T-cell (primary cell): ENCODE measurements around the gene PCDHGA3. TPM values are rescaled to one million over a fixed set of nuclear protein-coding genes. Genes with fewer than 3 reads are reported as not detected.
"Not testable (repeated sequence)": the region's sequence is repeated elsewhere in the genome, so short reads cannot be mapped to it uniquely, and the experiment has no call there.

ENCODE experiments used
- ATAC-seq, 4 experiments: fragments of 200-7000 bp in 3 of 4; fragments of 150-1000 bp in 1 of 4; cut with Tn5 transposase; replicated peaks in 1 of 4; 1 replicate in 3 of 4; 2 replicates in 1 of 4; pipeline ENCODE4 v1.10.0; 2021; ENCODE audit warnings: moderate library complexity in 3 of 4, mild to moderate bottlenecking in 2 of 4, moderate number of reproducible peaks in 1 of 4
- CTCF ChIA-PET, 2 donors: fragments of 300-600 bp; sonication (Branson Sonifier 250); formaldehyde crosslinking; loops; one replicate each; lab custom pipeline; 2022; ENCODE audit warnings: antibody characterized with exemption in 2 of 2; lab: Charles Lee
- POLR2A ChIA-PET, 2 donors: fragments of 300-600 bp; sonication (Branson Sonifier 250); formaldehyde crosslinking; loops; one replicate each; lab custom pipeline; 2022; ENCODE audit warnings: antibody characterized with exemption in 2 of 2; lab: Charles Lee
- DNase-seq, 35 experiments: peaks; one replicate each; pipeline versions ENCODE4 v3.0.0 to v3.0.0-alpha.2; 2013 to 2023
- H3K27ac ChIP-seq: one replicate; pipeline ENCODE4 v1.5.1; 2013; ENCODE audit warnings: low read length
- H3K27me3 ChIP-seq, 2 experiments: replicated peaks in 1 of 2; 1 replicate in 1 of 2; 2 replicates in 1 of 2; pipeline versions ENCODE4 v1.6.1 to v1.7.0; 2013; ENCODE audit warnings: low read length in 1 of 2, mixed read lengths in 1 of 2; ENCODE audit not compliant: control insufficient read depth in 2 of 2, insufficient read depth in 2 of 2; ENCODE audit errors: extremely low read depth in 1 of 2
- H3K36me3 ChIP-seq, 2 donors: 1 replicate in 1 of 2; 2 replicates in 1 of 2; pipeline versions ENCODE4 v1.6.1 to v1.7.0; 2013; ENCODE audit warnings: low read length in 1 of 2; ENCODE audit not compliant: control insufficient read depth in 2 of 2, insufficient read depth in 1 of 2; ENCODE audit errors: extremely low read depth in 1 of 2
- H3K4me1 ChIP-seq, 2 experiments: 1 replicate in 1 of 2; 2 replicates in 1 of 2; pipeline versions ENCODE4 v1.6.1 to v1.7.0; 2013; ENCODE audit warnings: low read length in 2 of 2, mixed read lengths in 1 of 2; ENCODE audit not compliant: insufficient read depth in 2 of 2, control insufficient read depth in 1 of 2; ENCODE audit errors: extremely low read depth in 1 of 2
- H3K4me3 ChIP-seq, 2 donors: 1 replicate in 1 of 2; 2 replicates in 1 of 2; pipeline versions ENCODE4 v1.5.1 to v1.7.0; 2013; ENCODE audit warnings: mild to moderate bottlenecking in 2 of 2, low read length in 1 of 2, moderate library complexity in 1 of 2; ENCODE audit not compliant: control insufficient read depth in 1 of 2; ENCODE audit errors: extremely low read depth in 1 of 2
- H3K9me3 ChIP-seq: 2 replicates; pipeline ENCODE4 v1.7.0; 2013
- H3K27ac Mint-ChIP-seq, 2 donors: one replicate each; pipeline ENCODE4 v1.8.0; 2020 to 2021; ENCODE audit warnings: mild to moderate bottlenecking in 2 of 2, mixed read lengths in 2 of 2
- H3K27me3 Mint-ChIP-seq, 2 donors: one replicate each; pipeline ENCODE4 v1.8.0; 2021 to 2022; ENCODE audit warnings: mixed read lengths in 2 of 2
- H3K36me3 Mint-ChIP-seq: one replicate; pipeline ENCODE4 v1.8.0; 2021; ENCODE audit warnings: mixed read lengths
- H3K4me1 Mint-ChIP-seq, 3 donors: one replicate each; pipeline ENCODE4 v1.8.0; 2020 to 2022; ENCODE audit warnings: mixed read lengths in 3 of 3, mild to moderate bottlenecking in 1 of 3
- H3K4me3 Mint-ChIP-seq, 3 donors: one replicate each; pipeline ENCODE4 v1.8.0; 2020 to 2022; ENCODE audit warnings: mild to moderate bottlenecking in 3 of 3, mixed read lengths in 3 of 3, moderate library complexity in 3 of 3
- H3K9me3 Mint-ChIP-seq, 3 donors: one replicate each; pipeline ENCODE4 v1.8.0; 2020 to 2022; ENCODE audit warnings: mixed read lengths in 3 of 3
- WGBS: methylation state at CpG from one replicate; pipeline ENCODE4 v1.1.5; 2013; ENCODE audit warnings: missing lambda C conversion rate; ENCODE audit not compliant: insufficient coverage; 5-methylcytosine and 5-hydroxymethylcytosine counted together
- total RNA-seq, 35 experiments: library from RNA in 6 of 35; stranded (reverse) in 6 of 35; fragments of 120-200 nt in 1 of 35; gene quantifications; one replicate each; pipeline versions ENCODE4 v1.2.1 to v1.2.4 and lab custom pipeline; 2013 to 2026

PCDHGA3 gene
- total RNA-seq, 5 donors from 2014 or later (not counting 1 experiment from before 2014, with no cell fraction given), result 0.09 to 0.20 TPM; not detected in 3

DNA sequence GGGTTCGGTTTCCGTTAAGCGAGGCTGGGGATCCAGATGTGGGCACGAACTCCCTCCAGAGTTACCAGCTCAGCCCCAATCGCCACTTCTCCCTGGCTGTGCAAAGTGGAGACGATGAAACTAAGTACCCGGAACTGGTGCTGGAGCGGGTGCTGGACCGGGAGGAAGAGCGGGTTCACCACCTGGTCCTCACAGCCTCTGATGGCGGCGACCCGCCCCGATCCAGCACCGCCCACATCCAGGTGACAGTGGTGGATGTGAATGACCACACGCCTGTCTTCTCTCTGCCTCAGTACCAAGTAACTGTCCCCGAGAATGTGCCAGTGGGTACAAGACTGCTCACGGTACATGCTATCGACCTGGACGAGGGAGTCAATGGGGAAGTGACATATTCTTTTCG lies 39.7 kb downstream of the PCDHGA3 start:
- H3K27me3 ChIP-seq, result peaks cover 17 to 37% of the 10 kb centered on the region in 2 experiments
- no peak for DNase-seq
- no peak overlapping the region for H3K4me3 Mint-ChIP-seq
- ChIA-PET CTCF (no interaction called here), POLR2A (no interaction called here)
- H3K36me3 ChIP-seq, result no peaks in the 10 kb centered on the region
- H3K36me3 Mint-ChIP-seq, result peaks cover 10% of the 10 kb centered on the region
- WGBS, result 38% methylated on average over 12 of the region's 21 CpGs
- H3K27ac Mint-ChIP-seq, result no peak overlapping the region
- H3K9me3 ChIP-seq, result peaks cover 11% of the 10 kb centered on the region
- peaks cover 69 to 79% of the 10 kb centered on the region in 2 donors for H3K27me3 Mint-ChIP-seq
- peaks cover 0 to 6% (median 0%) of the 10 kb centered on the region in 3 donors for H3K4me1 Mint-ChIP-seq
- ATAC-seq, result no peak
- H3K27ac ChIP-seq, result no peak overlapping the region
- H3K4me1 ChIP-seq, result no peaks in the 10 kb centered on the region
- H3K4me3 ChIP-seq, result no peak overlapping the region
- H3K9me3 Mint-ChIP-seq, result peaks cover under 1 to 39% (median 32%) of the 10 kb centered on the region in 3 donors

DNA sequence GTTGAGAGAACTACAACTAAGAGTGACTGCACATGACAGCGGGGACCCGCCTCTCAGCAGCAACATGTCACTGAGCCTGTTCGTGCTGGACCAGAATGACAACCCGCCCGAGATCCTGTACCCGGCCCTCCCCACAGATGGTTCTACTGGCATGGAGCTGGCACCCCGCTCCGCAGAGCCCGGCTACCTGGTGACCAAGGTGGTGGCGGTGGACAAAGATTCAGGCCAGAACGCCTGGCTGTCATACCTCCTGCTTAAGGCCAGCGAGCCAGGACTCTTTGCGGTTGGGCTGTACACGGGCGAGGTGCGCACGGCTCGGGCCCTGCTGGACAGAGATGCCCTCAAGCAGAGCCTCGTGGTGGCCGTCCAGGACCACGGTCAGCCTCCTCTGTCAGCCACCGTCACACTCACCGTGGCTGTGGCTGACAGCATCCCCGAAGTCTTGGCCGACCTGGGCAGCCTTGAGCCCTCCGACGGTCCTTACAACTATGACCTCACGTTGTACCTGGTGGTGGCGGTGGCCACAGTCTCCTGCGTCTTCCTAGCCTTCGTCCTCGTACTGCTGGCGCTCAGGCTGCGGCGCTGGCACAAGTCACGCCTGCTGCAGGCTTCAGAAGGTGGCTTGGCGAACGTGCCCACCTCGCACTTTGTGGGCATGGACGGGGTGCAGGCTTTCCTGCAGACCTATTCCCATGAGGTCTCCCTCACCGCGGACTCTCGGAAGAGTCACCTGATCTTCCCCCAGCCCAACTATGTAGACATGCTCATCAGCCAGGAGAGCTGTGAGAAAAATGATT lies 41.0 kb downstream of the PCDHGA3 start:
- no peaks in the 10 kb centered on the region for H3K36me3 ChIP-seq
- Mint-ChIP-seq H3K27ac (no peak overlapping the region), H3K9me3 (peaks cover 4 to 37% (median 31%) of the 10 kb centered on the region in 3 donors), H3K27me3 (peaks cover 71 to 80% of the 10 kb centered on the region in 2 donors), H3K36me3 (peaks cover 7% of the 10 kb centered on the region), H3K4me3 (no peak overlapping the region), H3K4me1 (peaks cover 0 to 6% (median 0%) of the 10 kb centered on the region in 3 donors)
- H3K27ac ChIP-seq, result no peak overlapping the region
- 55% methylated on average over 43 of the region's 43 CpGs for WGBS
- CTCF ChIA-PET, result no interaction called here
- ATAC-seq, result no peak
- POLR2A ChIA-PET, result no interaction called here
- DNase-seq, result no peak
- no peak overlapping the region for H3K4me3 ChIP-seq
- H3K4me1 ChIP-seq, result no peaks in the 10 kb centered on the region
- H3K27me3 ChIP-seq, result peaks cover 17 to 49% of the 10 kb centered on the region in 2 experiments
- H3K9me3 ChIP-seq, result peaks cover 9% of the 10 kb centered on the region

DNA sequence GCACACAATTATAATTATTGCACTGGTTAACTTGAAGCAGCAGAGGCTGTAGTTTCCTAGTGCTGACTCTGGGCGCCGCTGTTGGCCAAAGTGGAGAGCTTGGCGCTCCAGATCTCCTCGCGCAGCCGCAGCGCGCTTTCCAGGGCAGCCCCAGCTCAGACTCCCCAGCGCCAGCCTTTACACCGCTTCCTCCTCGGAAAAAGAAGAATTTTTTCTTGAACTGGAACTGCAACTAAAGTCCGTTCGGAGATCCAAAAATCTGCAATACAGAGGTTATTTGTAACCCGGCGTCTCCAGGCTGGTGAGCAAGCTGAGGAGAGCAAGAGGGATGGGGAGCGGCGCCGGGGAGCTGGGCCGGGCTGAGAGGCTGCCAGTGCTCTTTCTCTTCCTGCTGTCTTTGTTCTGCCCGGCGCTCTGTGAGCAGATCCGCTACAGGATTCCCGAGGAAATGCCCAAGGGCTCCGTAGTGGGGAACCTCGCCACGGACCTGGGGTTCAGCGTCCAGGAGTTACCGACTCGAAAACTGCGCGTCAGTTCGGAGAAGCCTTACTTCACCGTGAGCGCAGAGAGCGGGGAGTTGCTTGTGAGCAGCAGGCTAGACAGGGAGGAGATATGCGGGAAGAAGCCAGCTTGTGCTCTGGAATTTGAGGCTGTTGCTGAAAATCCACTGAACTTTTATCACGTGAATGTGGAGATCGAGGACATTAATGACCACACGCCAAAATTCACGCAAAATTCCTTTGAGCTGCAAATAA lies 44.1 kb downstream of the PCDHGA3 start, which contains the start of gene PCDHGB4:
Gene PCDHGB4 (plus strand): TSS at position 142 of the 755 bp plus-strand sequence. CDS start 187 bp downstream, at position 329.
- H3K36me3 ChIP-seq, H3K27ac Mint-ChIP-seq, H3K4me1 Mint-ChIP-seq, POLR2A ChIA-PET, H3K27ac ChIP-seq, H3K9me3 ChIP-seq, H3K4me1 ChIP-seq: not testable (repeated sequence)
- Histone ChIP-seq H3K27me3 (peaks cover 22 to 50% of the 10 kb centered on the region in 2 experiments), H3K4me3 (peak within 1 kb of the TSS in 1 of 2 donors; percentile 17)
- WGBS, result 42% methylated on average over 11 of the region's 40 CpGs
- Mint-ChIP-seq H3K36me3 (peaks cover 13% of the 10 kb centered on the region), H3K4me3 (peak within 1 kb of the TSS in 2 of 3 donors; percentile 17 to 25), H3K27me3 (peaks cover 73 to 80% of the 10 kb centered on the region in 2 donors), H3K9me3 (peaks cover 8 to 47% (median 29%) of the 10 kb centered on the region in 3 donors)
- CTCF ChIA-PET, result interaction anchor here in 1 of 2 donors (0.6 kb wide), 1 partner anchor 173 kb away, joined by 3 read pairs; no protein-coding TSS in a partner anchor
- DNase-seq, result peak in 4 of 35 experiments; percentile 9 to 14 (median 12)
- peak in 3 of 4 experiments; percentile 58 to 77 (median 72) for ATAC-seq

DNA sequence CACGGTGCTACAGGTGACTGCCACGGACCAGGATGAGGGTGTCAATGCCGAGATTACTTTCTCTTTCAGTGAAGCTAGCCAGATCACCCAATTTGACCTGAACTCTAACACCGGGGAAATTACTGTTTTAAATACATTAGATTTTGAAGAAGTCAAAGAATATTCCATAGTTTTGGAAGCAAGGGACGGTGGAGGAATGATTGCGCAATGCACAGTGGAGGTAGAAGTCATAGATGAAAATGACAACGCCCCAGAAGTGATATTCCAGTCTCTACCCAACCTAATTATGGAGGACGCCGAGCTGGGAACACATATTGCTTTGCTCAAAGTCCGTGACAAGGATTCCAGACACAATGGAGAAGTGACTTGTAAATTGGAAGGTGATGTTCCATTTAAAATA lies 45.0 kb downstream of the PCDHGA3 start:
- Histone ChIP-seq H3K36me3 (no peaks in the 10 kb centered on the region), H3K4me3 (peak overlapping the region in 1 of 2 donors; percentile 17), H3K4me1 (no peaks in the 10 kb centered on the region), H3K27me3 (peaks cover 18 to 49% of the 10 kb centered on the region in 2 experiments), H3K9me3 (peaks cover 12% of the 10 kb centered on the region), H3K27ac (no peak overlapping the region)
- Mint-ChIP-seq H3K27me3 (peaks cover 71 to 80% of the 10 kb centered on the region in 2 donors), H3K9me3 (peaks cover 8 to 47% (median 28%) of the 10 kb centered on the region in 3 donors), H3K27ac (no peak overlapping the region), H3K4me3 (no peak overlapping the region), H3K36me3 (peaks cover 13% of the 10 kb centered on the region), H3K4me1 (no peaks in the 10 kb centered on the region)
- CTCF ChIA-PET, result no interaction called here
- ATAC-seq, result no peak
- DNase-seq, result no peak
- WGBS, result 47% methylated on average over 2 of the region's 10 CpGs
- POLR2A ChIA-PET, result no interaction called here

DNA sequence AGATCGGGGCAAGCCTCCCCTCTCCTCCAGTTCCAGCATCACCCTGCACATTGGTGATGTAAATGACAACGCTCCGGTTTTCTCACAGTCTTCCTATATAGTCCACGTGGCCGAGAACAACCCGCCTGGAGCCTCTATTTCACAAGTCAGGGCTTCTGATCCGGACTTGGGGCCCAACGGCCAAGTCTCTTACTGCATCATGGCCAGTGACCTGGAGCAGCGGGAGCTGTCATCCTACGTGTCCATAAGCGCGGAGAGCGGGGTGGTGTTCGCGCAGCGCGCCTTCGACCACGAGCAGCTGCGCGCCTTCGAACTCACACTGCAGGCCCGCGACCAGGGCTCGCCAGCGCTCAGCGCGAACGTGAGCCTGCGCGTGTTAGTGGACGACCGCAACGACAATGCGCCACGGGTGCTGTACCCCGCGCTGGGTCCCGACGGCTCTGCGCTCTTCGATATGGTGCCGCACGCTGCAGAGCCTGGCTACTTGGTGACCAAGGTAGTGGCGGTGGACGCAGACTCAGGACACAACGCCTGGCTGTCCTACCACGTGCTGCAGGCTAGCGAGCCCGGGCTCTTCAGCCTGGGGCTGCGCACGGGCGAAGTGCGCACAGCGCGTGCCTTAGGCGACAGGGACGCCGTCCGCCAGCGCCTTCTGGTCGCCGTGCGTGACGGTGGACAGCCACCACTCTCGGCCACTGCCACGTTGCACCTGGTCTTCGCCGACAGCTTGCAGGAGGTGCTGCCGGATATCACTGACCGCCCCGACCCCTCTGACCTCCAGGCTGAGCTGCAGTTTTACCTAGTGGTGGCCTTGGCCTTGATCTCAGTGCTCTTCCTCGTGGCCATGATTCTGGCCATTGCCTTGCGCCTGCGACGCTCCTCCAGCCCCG lies 45.8 kb downstream of the PCDHGA3 start:
- Mint-ChIP-seq H3K4me1 (no peaks in the 10 kb centered on the region), H3K27ac (no peak overlapping the region), H3K36me3 (peaks cover 16% of the 10 kb centered on the region), H3K27me3 (peaks cover 72 to 80% of the 10 kb centered on the region in 2 donors), H3K4me3 (peak overlapping the region in 1 of 3 donors; percentile 27), H3K9me3 (peaks cover 13 to 53% (median 33%) of the 10 kb centered on the region in 3 donors)
- H3K9me3 ChIP-seq, result peaks cover 13% of the 10 kb centered on the region
- H3K4me3 ChIP-seq, result peak overlapping the region in 1 of 2 donors; percentile 32
- WGBS, result 57% methylated on average over 77 of the region's 77 CpGs
- ATAC-seq (no peak), DNase-seq (no peak)
- CTCF ChIA-PET, result interaction anchor here in 1 of 2 donors (0.5 kb wide), 1 partner anchor 59 kb away, joined by 3 read pairs; the partner anchor contains the start of gene PCDHGA1
- POLR2A ChIA-PET, result no interaction called here
- no peaks in the 10 kb centered on the region for H3K4me1 ChIP-seq
- no peaks in the 10 kb centered on the region for H3K36me3 ChIP-seq
- no peak overlapping the region for H3K27ac ChIP-seq
- peaks cover 22 to 50% of the 10 kb centered on the region in 2 experiments for H3K27me3 ChIP-seq
